HFF-Myc (cell line): Measurements from ENCODE around the gene MRPS14.
"Not testable (repeated sequence)": the region's sequence is repeated elsewhere in the genome, so short reads cannot be mapped to it uniquely, and the experiment has no call there.

Source experiments
- DNase-seq: peaks from one replicate; pipeline ENCODE4 v3.0.0-alpha.2; 2011; ENCODE audit warnings: low read depth; ENCODE audit errors: extremely low read depth
- H3K4me3 ChIP-seq: replicated peaks from 2 replicates; pipeline ENCODE4 v1.5.1; 2011; ENCODE audit warnings: low read depth, mild to moderate bottlenecking, control low read depth, low read length
- CTCF ChIP-seq: IDR thresholded peaks from 2 replicates; pipeline ENCODE4 v1.5.1; 2012; ENCODE audit warnings: mild to moderate bottlenecking, low read depth, low read length, control low read depth; ENCODE audit errors: missing control alignments

Gene MRPS14

DNA sequence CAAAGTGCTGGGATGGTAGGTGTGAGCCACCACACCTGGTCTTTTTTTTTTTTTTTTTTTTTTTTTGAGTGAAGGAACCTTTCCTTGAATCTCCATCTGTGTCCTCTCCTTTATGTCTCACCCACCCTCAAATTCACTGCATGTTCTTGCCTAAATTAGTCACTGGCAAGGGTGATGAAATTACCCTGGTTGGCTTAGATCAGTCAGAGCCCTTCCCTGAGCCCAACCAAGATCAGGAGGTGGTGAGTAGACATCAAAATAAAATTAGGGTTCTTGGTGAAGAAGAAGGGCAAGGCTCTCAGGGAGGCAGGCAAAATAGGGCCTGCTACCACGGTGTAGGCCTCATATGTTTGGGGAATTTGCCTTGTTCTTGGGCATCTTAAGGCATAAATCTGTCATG lies 39.1 kb upstream of the MRPS14 start:
- no peak for DNase-seq
- TF ChIP-seq CTCF: no peak
- H3K4me3 ChIP-seq: no peak overlapping the region

- H3K4me3 ChIP-seq: no peak overlapping the region
- TF ChIP-seq CTCF: no peak
- no peak for DNase-seq
Measured at GRCh38 chr1:175054736-175055135, 31.5 kb upstream of the MRPS14 start.

DNA sequence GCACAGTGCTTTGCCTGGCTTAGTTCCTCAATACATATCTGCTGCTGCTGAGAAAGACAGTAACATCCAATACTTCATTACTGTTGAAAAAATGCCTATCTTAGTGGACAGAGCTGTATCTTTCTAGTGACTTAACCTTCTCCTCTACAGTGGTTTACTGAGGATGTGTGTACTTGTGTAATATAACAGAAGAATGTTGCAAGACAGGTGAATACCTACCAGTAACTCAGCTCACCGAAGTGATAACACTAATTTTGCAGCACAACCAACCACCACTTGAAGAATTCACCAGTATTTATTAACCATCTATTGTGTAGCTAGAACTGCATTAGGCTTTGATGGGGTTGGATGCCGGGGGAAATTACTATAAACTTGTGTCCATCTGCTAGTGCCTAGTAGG lies 27.8 kb upstream of the MRPS14 start:
- DNase-seq: no peak
- no peak for TF ChIP-seq CTCF
- H3K4me3 ChIP-seq: no peak overlapping the region

DNA sequence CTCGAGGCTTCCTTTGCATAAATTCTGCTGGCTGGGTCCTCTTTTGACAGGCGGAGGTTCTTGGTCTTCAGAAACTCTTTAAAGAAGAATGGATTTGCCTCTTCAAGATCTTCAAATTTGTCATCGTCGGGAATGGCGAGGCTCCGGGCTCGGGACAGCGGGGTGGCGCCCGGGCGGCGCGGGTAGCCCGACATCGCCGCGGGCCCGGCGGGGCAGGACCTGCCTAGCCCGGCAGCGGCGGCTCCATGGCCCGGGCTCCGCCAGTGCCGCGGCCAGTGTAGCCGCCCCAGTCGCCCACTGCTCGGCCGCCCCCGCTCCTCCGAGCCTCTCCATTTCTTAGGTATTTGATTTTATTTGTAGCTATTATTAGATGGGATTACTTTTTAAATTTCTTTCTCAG lies 22.3 kb upstream of the MRPS14 start:
- no peak for DNase-seq
- no peak overlapping the region for H3K4me3 ChIP-seq
- no peak for TF ChIP-seq CTCF

- DNase-seq: no peak
- H3K4me3 ChIP-seq: no peak overlapping the region
- no peak for TF ChIP-seq CTCF
Measured at GRCh38 chr1:175045097-175045496, 21.9 kb upstream of the MRPS14 start.

GRCh38 chr1:175044591-175044990 lies 21.4 kb upstream of the MRPS14 start:
- not testable (repeated sequence) for DNase-seq, H3K4me3 ChIP-seq

DNA sequence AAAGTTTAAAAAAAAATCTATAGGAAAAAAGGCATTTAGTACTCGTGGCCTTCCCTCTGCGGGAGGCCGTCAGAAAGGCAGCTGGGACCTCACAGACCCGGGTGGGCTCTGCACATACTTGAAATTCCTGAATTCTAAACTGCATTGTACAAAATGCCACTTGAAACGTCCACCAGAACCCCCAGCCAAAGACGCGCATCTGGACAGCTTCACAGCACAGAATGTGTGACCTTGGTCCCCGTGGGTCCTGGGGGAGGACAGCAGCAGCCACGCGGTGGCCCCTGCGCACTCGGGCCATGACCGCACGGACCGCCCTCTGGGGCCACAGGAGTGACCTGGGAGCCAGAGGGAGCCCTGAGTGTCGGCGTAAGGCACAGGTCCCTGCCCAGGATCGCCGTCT lies 20.6 kb upstream of the MRPS14 start:
- no peak overlapping the region for H3K4me3 ChIP-seq
- no peak for TF ChIP-seq CTCF
- no peak for DNase-seq
